GM21360 (cell line): ENCODE data around the gene APOBR.
"Not testable (repeated sequence)": the region's sequence is repeated elsewhere in the genome, so short reads cannot be mapped to it uniquely, and the experiment has no call there.

Experiments
- ATAC-seq: cut with Tn5 transposase; IDR thresholded peaks from one replicate; pipeline ENCODE4 v1.9.1; 2021; ENCODE audit warnings: mild to moderate bottlenecking, moderate library complexity; ENCODE audit not compliant: unreplicated experiment

APOBR gene

GRCh38 chr16:28497861-28498599 lies 3.6 kb downstream of the APOBR start:
- ATAC-seq = no peak

- no peak for ATAC-seq
Observed at GRCh38 chr16:28498666-28499381, 4.4 kb downstream of the APOBR start.

- ATAC-seq = no peak
Observed at GRCh38 chr16:28499854-28500253, 5.4 kb downstream of the APOBR start.

GRCh38 chr16:28500476-28501180 lies 6.2 kb downstream of the APOBR start:
- ATAC-seq = not testable (repeated sequence)

GRCh38 chr16:28501258-28502232 lies 7.1 kb downstream of the APOBR start:
- no peak for ATAC-seq

GRCh38 chr16:28502290-28502689 lies 7.8 kb downstream of the APOBR start:
- no peak for ATAC-seq

- ATAC-seq = no peak
Observed at GRCh38 chr16:28503470-28504259, 9.2 kb downstream of the APOBR start.

- ATAC-seq = no peak
Observed at GRCh38 chr16:28504707-28505404, 10.4 kb downstream of the APOBR start.

GRCh38 chr16:28505489-28506137 lies 11.2 kb downstream of the APOBR start:
- ATAC-seq = no peak

- ATAC-seq = no peak
Observed at GRCh38 chr16:28511031-28511430, 16.6 kb downstream of the APOBR start.

GRCh38 chr16:28511801-28512789 lies 17.7 kb downstream of the APOBR start:
- ATAC-seq = no peak

- no peak for ATAC-seq
Observed at GRCh38 chr16:28513484-28514181, 19.2 kb downstream of the APOBR start.

- no peak for ATAC-seq
Observed at GRCh38 chr16:28514246-28514645, 19.8 kb downstream of the APOBR start.

GRCh38 chr16:28520672-28521071 lies 26.2 kb downstream of the APOBR start:
- no peak for ATAC-seq

- no peak for ATAC-seq
Observed at GRCh38 chr16:28521436-28521835, 27.0 kb downstream of the APOBR start.

- no peak for ATAC-seq
Observed at GRCh38 chr16:28522792-28523191, 28.3 kb downstream of the APOBR start.

GRCh38 chr16:28524681-28525171 lies 30.3 kb downstream of the APOBR start:
- ATAC-seq = no peak
